Activated T-cell treated with anti-CD3 and anti-CD28 coated beads for 48 hours (primary cell): ENCODE measurements around the gene NES.

Experiments
- DNase-seq: peaks from one replicate; pipeline ENCODE4 v3.0.0-alpha.2; 2020; ENCODE audit warnings: low read depth

The NES gene

DNA sequence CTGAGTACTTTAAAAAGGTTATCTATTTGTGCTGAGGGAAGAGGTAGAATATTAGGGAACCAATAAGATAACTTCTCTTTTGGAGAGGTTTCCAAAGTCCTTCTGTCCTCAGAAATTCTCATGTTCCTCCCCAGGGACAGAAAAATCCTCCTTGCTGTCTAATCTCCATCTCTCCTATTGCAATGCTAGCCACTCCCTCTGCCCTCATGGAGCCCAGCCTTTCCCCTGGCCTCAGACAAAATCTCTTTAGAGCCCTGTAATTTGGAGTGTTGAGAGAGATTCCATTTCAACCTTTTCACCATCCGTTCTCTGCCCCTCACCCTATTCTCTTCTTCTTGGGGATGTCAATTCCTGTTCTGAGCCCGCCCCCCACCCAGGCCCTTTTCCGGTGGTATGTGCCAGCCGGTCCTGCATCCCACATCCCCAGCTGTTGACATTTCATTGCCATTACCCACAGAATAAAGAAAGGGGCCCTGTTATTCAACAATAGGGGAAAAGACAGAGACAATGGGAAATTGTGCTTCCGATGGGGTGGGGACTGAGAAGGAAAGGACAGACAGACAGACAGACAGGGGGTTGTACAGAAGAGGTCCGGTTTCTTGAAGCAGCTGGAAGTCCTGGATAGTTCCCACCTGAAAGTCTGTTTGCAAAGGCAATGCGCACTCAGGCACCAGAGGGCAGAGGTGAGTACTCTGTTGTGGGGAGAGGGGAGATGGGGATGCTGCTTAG lies 58.2 kb downstream of the NES start, which contains the start of gene HAPLN2:
Gene HAPLN2 (plus strand): TSS at position 563 of the 729 bp plus-strand sequence. CDS start 4,076 bp downstream, outside the sequence.
- no peak for DNase-seq
